H54 (cell line): ENCODE data around the gene ID2.

Source experiments
- DNase-seq: peaks from one replicate; pipeline ENCODE4 v3.0.0; 2011; ENCODE audit warnings: low spot score, mixed read lengths; ENCODE audit not compliant: insufficient read length
- FAIRE-seq: peaks from 3 replicates; lab custom pipeline; 2011; peaks lifted over from hg19 to GRCh38; lab: Jason Lieb, UNC
- POLR2A ChIP-seq: IDR thresholded peaks from 2 replicates; pipeline ENCODE4 v1.6.1; 2011; ENCODE audit warnings: low read depth, mild to moderate bottlenecking, low read length

ID2 gene

DNA sequence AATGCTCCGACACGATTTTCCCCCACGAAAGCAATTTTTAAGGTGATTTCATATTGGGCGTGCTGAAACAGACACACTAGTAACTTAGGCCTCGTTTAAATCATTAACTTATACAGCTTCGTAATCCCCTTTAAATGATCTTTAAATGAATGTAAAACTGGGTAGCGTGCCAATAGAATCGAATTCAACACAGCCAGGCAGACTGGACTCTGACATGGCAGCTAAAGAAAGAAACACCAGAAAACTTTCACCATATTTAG lies 2.4 kb upstream of the ID2 start:
- no peak for TF ChIP-seq POLR2A
- DNase-seq (no peak), FAIRE-seq (no peak)

- peak; percentile 37; the same call in 1 of the 2 replicates for TF ChIP-seq POLR2A
- FAIRE-seq: no peak
- DNase-seq: no peak
These were observed 1.8 kb upstream of the ID2 start for GRCh38 chr2:8679827-8680731.

- TF ChIP-seq POLR2A: no peak
- FAIRE-seq (no peak), DNase-seq (no peak)
These were observed 765 bp upstream of the ID2 start for GRCh38 chr2:8680822-8681760.

GRCh38 chr2:8682719-8683667 lies 1.1 kb downstream of the ID2 start:
- DNase-seq (no peak), FAIRE-seq (no peak)
- no peak for TF ChIP-seq POLR2A

GRCh38 chr2:8684540-8684877 lies 2.7 kb downstream of the ID2 start:
- FAIRE-seq: no peak
- no peak for DNase-seq
- TF ChIP-seq POLR2A: no peak

- FAIRE-seq (no peak), DNase-seq (no peak)
- TF ChIP-seq POLR2A: peak; percentile 7; the same call in 1 of the 2 replicates
These were observed 3.2 kb downstream of the ID2 start for GRCh38 chr2:8684878-8685696.

DNA sequence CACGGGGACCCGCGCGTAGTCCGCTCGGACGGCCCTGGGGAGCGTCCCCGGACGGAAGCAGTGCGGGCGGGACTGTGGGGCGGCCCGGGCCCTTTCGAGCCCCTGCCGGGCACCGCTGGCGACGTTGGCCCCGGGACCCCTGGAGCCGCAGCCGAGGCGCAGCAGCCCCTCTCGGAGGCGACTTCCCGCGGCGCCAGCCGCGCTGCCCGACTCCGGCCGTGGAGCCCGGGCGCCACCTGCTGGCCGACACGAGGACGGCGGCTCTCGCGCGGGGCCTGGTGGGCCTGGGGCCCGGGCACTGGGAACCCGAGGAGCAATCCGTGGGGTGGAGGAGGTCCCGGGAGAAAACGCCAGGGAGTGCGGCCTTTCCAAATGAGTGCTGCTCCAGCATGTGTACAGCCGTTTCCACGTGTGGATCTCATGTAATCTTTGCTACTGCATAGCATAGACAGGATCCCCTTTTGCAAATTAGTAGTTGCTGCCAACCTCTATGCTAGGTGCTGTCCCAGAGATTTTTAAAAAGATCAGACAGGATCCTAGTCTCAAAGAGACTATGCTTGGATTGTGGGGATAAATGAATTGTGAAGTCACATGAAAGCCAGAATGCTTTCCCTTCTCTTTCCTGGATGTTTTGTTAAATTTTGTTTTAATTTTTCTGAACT lies 4.0 kb downstream of the ID2 start:
- no peak for TF ChIP-seq POLR2A
- no peak for FAIRE-seq
- peak; percentile 77 for DNase-seq

GRCh38 chr2:8691859-8692437 lies 10.1 kb downstream of the ID2 start:
- no peak for TF ChIP-seq POLR2A
- no peak for FAIRE-seq
- DNase-seq: no peak

GRCh38 chr2:8692783-8693156 lies 10.9 kb downstream of the ID2 start:
- no peak for DNase-seq
- FAIRE-seq: no peak
- TF ChIP-seq POLR2A: no peak

DNA sequence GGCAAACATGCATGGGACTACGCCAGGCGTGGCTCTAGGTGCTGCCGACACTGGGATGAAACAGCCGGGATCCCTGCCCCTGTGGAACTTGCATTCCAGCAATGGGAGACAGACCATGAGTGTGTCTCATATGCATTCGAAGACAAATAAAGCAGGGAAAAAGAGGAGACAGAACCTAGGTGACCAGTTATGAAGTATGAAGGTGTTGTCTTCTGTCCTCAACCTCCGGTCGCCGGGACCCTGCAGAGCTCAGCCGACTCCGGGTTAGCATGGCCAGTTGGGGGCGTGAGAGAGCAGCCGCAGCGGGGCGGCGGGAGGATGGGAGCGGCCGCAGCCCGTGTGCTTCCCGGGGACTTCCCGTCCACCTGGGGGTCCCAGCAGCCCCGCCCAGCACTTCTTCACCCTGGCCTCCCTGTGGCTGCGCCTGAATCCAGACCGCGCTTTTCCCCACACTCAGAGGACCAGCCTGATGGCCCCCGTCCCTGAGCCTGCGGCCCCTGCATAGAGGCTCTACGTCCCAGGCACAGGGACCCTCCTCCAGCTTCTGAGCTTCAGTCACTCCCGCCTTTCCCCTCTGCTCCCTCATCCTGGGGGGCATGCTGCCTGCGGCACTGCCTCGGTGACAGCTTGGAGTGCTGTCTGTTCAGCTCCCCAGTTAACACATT lies 11.4 kb downstream of the ID2 start:
- TF ChIP-seq POLR2A: no peak
- FAIRE-seq (no peak), DNase-seq (no peak)

DNA sequence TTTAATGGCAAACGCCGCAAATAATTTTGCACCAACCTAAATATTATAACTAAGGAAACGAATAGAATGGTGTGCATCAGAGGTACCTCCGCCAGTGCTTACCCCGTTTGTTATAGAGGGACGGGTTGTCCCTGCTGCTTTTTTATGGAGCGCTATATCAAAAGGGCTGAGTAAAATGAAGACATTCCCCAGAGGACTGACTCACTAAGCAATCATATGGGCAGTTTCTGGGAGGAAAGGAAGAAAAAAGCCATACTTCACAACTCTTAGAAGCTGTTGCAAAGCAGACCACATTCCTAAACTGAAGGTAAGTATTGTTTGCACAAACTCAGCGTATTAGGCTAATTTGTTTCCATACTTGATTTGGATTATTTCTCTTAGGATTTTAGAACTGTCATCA lies 12.9 kb downstream of the ID2 start:
- DNase-seq: no peak
- no peak for TF ChIP-seq POLR2A
- FAIRE-seq: no peak

DNA sequence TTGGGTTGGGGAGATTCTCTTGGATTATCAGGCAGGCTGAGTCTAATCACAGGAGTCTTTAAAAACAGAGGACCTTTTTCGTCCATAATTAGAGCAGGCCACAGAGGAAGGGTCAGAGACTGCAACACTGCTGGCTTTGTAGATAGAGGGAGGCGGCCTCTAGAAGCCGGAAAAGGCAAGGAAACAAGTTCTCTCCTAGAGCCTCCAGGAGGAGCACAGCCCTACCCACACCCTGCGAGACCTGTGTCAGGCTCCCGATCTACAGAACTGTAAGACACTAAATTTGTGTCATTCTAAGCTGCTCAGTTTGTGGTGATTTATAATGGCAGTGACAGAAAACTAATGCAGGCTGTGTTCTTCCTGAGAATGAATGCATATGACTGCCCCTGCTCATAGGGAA lies 15.3 kb downstream of the ID2 start:
- no peak for TF ChIP-seq POLR2A
- no peak for DNase-seq
- FAIRE-seq: no peak
